Small intestine (tissue), 7 donors: ENCODE results near the gene MRPL14. TPM values are rescaled to one million over a fixed set of nuclear protein-coding genes. Genes with fewer than 3 reads are reported as not detected.
A peak's percentile ranks its signal among the peaks of the same experiment; 100 is the strongest.

Experiments
- DNase-seq, 2 donors: peaks; one replicate each; pipeline versions ENCODE4 v3.0.0 to v3.0.0-alpha.2; 2013
- FAIRE-seq: peaks from 2 replicates; lab custom pipeline; 2012; peaks lifted over from hg19 to GRCh38; lab: Jason Lieb, UNC
- H3K27ac ChIP-seq, 3 donors: one replicate each; pipeline ENCODE4 v1.5.1; 2013; ENCODE audit warnings: low read length in 2 of 3, mild to moderate bottlenecking in 2 of 3, control low read depth in 1 of 3, inconsistent platforms in 1 of 3, low read depth in 1 of 3, moderate library complexity in 1 of 3
- H3K27me3 ChIP-seq, 3 donors: one replicate each; pipeline ENCODE4 v1.6.1; 2013; ENCODE audit warnings: low read length in 3 of 3, inconsistent platforms in 1 of 3; ENCODE audit not compliant: control insufficient read depth in 3 of 3, insufficient read depth in 3 of 3
- H3K36me3 ChIP-seq, 3 donors: one replicate each; pipeline ENCODE4 v1.6.1; 2013; ENCODE audit warnings: low read length in 3 of 3, inconsistent platforms in 1 of 3, low read depth in 1 of 3, mild to moderate bottlenecking in 1 of 3, moderate library complexity in 1 of 3; ENCODE audit not compliant: control insufficient read depth in 3 of 3, insufficient read depth in 2 of 3
- H3K4me1 ChIP-seq, 3 donors: one replicate each; pipeline ENCODE4 v1.6.1; 2013; ENCODE audit warnings: low read length in 2 of 3, inconsistent platforms in 1 of 3, low read depth in 1 of 3, mild to moderate bottlenecking in 1 of 3, moderate library complexity in 1 of 3; ENCODE audit not compliant: control insufficient read depth in 3 of 3, insufficient read depth in 2 of 3
- H3K4me3 ChIP-seq, 3 donors: one replicate each; pipeline ENCODE4 v1.5.1; 2013; ENCODE audit warnings: low read length in 3 of 3, control low read depth in 1 of 3, inconsistent platforms in 1 of 3, low read depth in 1 of 3, mild to moderate bottlenecking in 1 of 3, moderate library complexity in 1 of 3
- H3K9me3 ChIP-seq, 2 donors: one replicate each; pipeline ENCODE4 v1.6.1; 2013; ENCODE audit warnings: low read depth in 1 of 2, low read length in 1 of 2; ENCODE audit not compliant: control insufficient read depth in 2 of 2, insufficient read depth in 1 of 2
- WGBS, 3 donors: extraction: QIAGEN DNeasy Blood & Tissue Kit; methylation state at CpG; one replicate each; pipeline ENCODE4 v1.1.7; 2013; 5-methylcytosine and 5-hydroxymethylcytosine counted together
- polyA plus RNA-seq, 4 donors: library from polyadenylated mRNA; stranded (reverse) in 3 of 4; unstranded in 1 of 4; fragments of 200-250 nt in 3 of 4; fragments of 120-200 nt in 1 of 4; gene quantifications; one replicate each; pipeline versions ENCODE4 v1.2.1 to v1.2.3, GENCODE V29; 2013
- donor health status: healthy with polysubstance abuse.
- donor health status: control.
- donor health status: control.
- donor health status: Bipolar disorder and iron deficiency.
- donor health status: healthy.

The MRPL14 gene
- polyA plus RNA-seq, 4 donors: 48.7 to 116 (median 96.0) TPM

- Histone ChIP-seq H3K27ac (no peak overlapping the region), H3K36me3 (peaks cover 0 to 19% (median 0%) of the 10 kb centered on the region in 3 donors), H3K4me1 (peaks cover 0 to 23% (median 0%) of the 10 kb centered on the region in 3 donors), H3K4me3 (no peak overlapping the region), H3K9me3 (no peaks in the 10 kb centered on the region), H3K27me3 (no peaks in the 10 kb centered on the region)
- no peak for DNase-seq
- FAIRE-seq: no peak
- WGBS, 3 donors: 90 to 94% (median 91%) methylated on average over 4 to 5 of the region's 5 CpGs
These were observed 36.8 kb downstream of the MRPL14 start for GRCh38 chr6:44090465-44090864.

- Histone ChIP-seq H3K4me1 (peaks cover 0 to 13% (median 0%) of the 10 kb centered on the region in 3 donors), H3K27ac (no peak overlapping the region), H3K36me3 (peaks cover 0 to 15% (median 0%) of the 10 kb centered on the region in 3 donors), H3K27me3 (no peaks in the 10 kb centered on the region), H3K9me3 (no peaks in the 10 kb centered on the region), H3K4me3 (no peak overlapping the region)
- DNase-seq: no peak
- WGBS, 3 donors: 90 to 95% (median 95%) methylated on average over 8 to 11 of the region's 11 CpGs
- no peak for FAIRE-seq
These were observed 38.2 kb downstream of the MRPL14 start for GRCh38 chr6:44088827-44089590.

GRCh38 chr6:44087623-44088022 is 39.6 kb downstream of the MRPL14 start:
- peaks cover 0 to 9% (median 0%) of the 10 kb centered on the region in 3 donors for H3K4me1 ChIP-seq
- no peaks in the 10 kb centered on the region for H3K27me3 ChIP-seq
- WGBS, 3 donors: 88 to 97% (median 94%) methylated on average over 2 of the region's 2 CpGs
- H3K36me3 ChIP-seq: peaks cover 0 to 8% (median 0%) of the 10 kb centered on the region in 3 donors
- no peak for DNase-seq
- H3K9me3 ChIP-seq: no peaks in the 10 kb centered on the region
- H3K4me3 ChIP-seq: no peak overlapping the region
- no peak for FAIRE-seq
- H3K27ac ChIP-seq: no peak overlapping the region

- H3K9me3 ChIP-seq: no peaks in the 10 kb centered on the region
- H3K4me1 ChIP-seq: peaks cover 0 to 9% (median 0%) of the 10 kb centered on the region in 3 donors
- FAIRE-seq (no peak), DNase-seq (peak in 1 of 2 donors; percentile 77)
- no peak overlapping the region for H3K4me3 ChIP-seq
- H3K36me3 ChIP-seq: peaks cover 0 to 8% (median 0%) of the 10 kb centered on the region in 3 donors
- WGBS, 3 donors: 36 to 59% (median 44%) methylated on average over 9 of the region's 9 CpGs
- H3K27me3 ChIP-seq: no peaks in the 10 kb centered on the region
- no peak overlapping the region for H3K27ac ChIP-seq
These were observed 40.2 kb downstream of the MRPL14 start for GRCh38 chr6:44086931-44087574.

GRCh38 chr6:44085219-44085618 is 42.0 kb downstream of the MRPL14 start:
- Histone ChIP-seq H3K9me3 (no peaks in the 10 kb centered on the region), H3K27ac (no peak overlapping the region), H3K27me3 (no peaks in the 10 kb centered on the region), H3K4me1 (peaks cover 0 to 9% (median 0%) of the 10 kb centered on the region in 3 donors), H3K36me3 (peaks cover 0 to 5% (median 0%) of the 10 kb centered on the region in 3 donors), H3K4me3 (no peak overlapping the region)
- no peak for DNase-seq
- WGBS, 3 donors: 85 to 92% (median 92%) methylated on average over 2 of the region's 2 CpGs
- no peak for FAIRE-seq

GRCh38 chr6:44084231-44085014 is 42.8 kb downstream of the MRPL14 start:
- peaks cover 0 to 5% (median 0%) of the 10 kb centered on the region in 3 donors for H3K36me3 ChIP-seq
- H3K4me3 ChIP-seq: no peak overlapping the region
- H3K9me3 ChIP-seq: no peaks in the 10 kb centered on the region
- H3K27ac ChIP-seq: no peak overlapping the region
- 89 to 91% (median 90%) methylated on average over 13 of the region's 13 CpGs for WGBS, 3 donors
- H3K4me1 ChIP-seq: peaks cover 0 to 10% (median 0%) of the 10 kb centered on the region in 3 donors
- no peaks in the 10 kb centered on the region for H3K27me3 ChIP-seq
- no peak for DNase-seq
- no peak for FAIRE-seq

- Histone ChIP-seq H3K27ac (no peak overlapping the region), H3K27me3 (no peaks in the 10 kb centered on the region), H3K9me3 (no peaks in the 10 kb centered on the region), H3K36me3 (no peaks in the 10 kb centered on the region), H3K4me1 (peaks cover 0 to 16% (median 0%) of the 10 kb centered on the region in 3 donors), H3K4me3 (no peak overlapping the region)
- DNase-seq (no peak), FAIRE-seq (no peak)
- 81 to 88% (median 83%) methylated on average over 8 of the region's 8 CpGs for WGBS, 3 donors
These were observed 44.4 kb downstream of the MRPL14 start for GRCh38 chr6:44082872-44083321.

- Histone ChIP-seq H3K4me1 (peaks cover 0 to 18% (median 0%) of the 10 kb centered on the region in 3 donors), H3K27ac (no peak overlapping the region), H3K36me3 (no peaks in the 10 kb centered on the region), H3K9me3 (no peaks in the 10 kb centered on the region), H3K4me3 (no peak overlapping the region), H3K27me3 (no peaks in the 10 kb centered on the region)
- DNase-seq: no peak
- 87% methylated on average over 6 of the region's 6 CpGs for WGBS, 3 donors
- FAIRE-seq: no peak
These were observed 45.5 kb downstream of the MRPL14 start for GRCh38 chr6:44081753-44082152.
